H1 (cell line): Measurements from ENCODE around the gene PANX3. TPM values are rescaled to one million over a fixed set of nuclear protein-coding genes. Genes with fewer than 3 reads are reported as not detected.

Experiments used
- CTCF ChIA-PET: fragments of 300-600 bp; sonication (Branson Sonifier 250); formaldehyde crosslinking; loops from one replicate; lab custom pipeline; 2021; ENCODE audit not compliant: partially characterized antibody; lab: Charles Lee
- POLR2A ChIA-PET: fragments of 300-600 bp; sonication (Branson Sonifier 250); formaldehyde crosslinking; loops from one replicate; lab custom pipeline; 2021; ENCODE audit warnings: inconsistent platforms; ENCODE audit not compliant: partially characterized antibody; lab: Charles Lee
- DNase-seq, 2 experiments: peaks; one replicate each; pipeline versions ENCODE4 v3.0.0 to v3.0.0-alpha.2; 2010 to 2022; ENCODE audit warnings: low spot score in 2 of 2, low read depth in 1 of 2, mixed read lengths in 1 of 2
- FAIRE-seq: peaks from 2 replicates; lab custom pipeline; 2011; peaks lifted over from hg19 to GRCh38; lab: Jason Lieb, UNC
- H2AFZ ChIP-seq: 2 replicates; pipeline ENCODE4 v1.8.1; 2012; ENCODE audit warnings: low read length, inconsistent platforms
- H2AK5ac ChIP-seq: 2 replicates; pipeline ENCODE4 v1.6.1; 2013; ENCODE audit warnings: low read depth, low read length
- H2BK120ac ChIP-seq: replicated peaks from 2 replicates; pipeline ENCODE3; 2013; ENCODE audit warnings: low read depth, low read length, inconsistent platforms
- H2BK12ac ChIP-seq: 2 replicates; pipeline ENCODE4 v1.6.1; 2013; ENCODE audit warnings: low read depth, low read length
- H2BK15ac ChIP-seq: 2 replicates; pipeline ENCODE4 v1.6.1; 2013; ENCODE audit warnings: low read length
- H2BK20ac ChIP-seq: 2 replicates; pipeline ENCODE4 v1.6.1; 2013; ENCODE audit warnings: low read length
- H2BK5ac ChIP-seq: 2 replicates; pipeline ENCODE4 v1.6.1; 2013; ENCODE audit warnings: low read depth, low read length
- H3K14ac ChIP-seq: 2 replicates; pipeline ENCODE4 v1.6.1; 2013; ENCODE audit warnings: inconsistent platforms; ENCODE audit not compliant: insufficient read length
- H3K18ac ChIP-seq: 2 replicates; pipeline ENCODE4 v1.6.1; 2013; ENCODE audit warnings: low read length; ENCODE audit errors: extremely low read depth
- H3K23ac ChIP-seq: 2 replicates; pipeline ENCODE4 v1.6.1; 2013; ENCODE audit warnings: inconsistent platforms; ENCODE audit not compliant: insufficient read length
- H3K23me2 ChIP-seq: 2 replicates; pipeline ENCODE4 v1.6.1; 2013; ENCODE audit warnings: low read depth, low read length
- H3K27ac ChIP-seq: 2 replicates; pipeline ENCODE4 v1.6.1; 2011; ENCODE audit warnings: low read depth, low read length, inconsistent platforms
- H3K27me3 ChIP-seq, 4 experiments: replicated peaks in 1 of 4; 1 replicate in 1 of 4; 2 replicates in 3 of 4; pipeline versions ENCODE4 v1.6.1 to v1.8.1; 2011 to 2013; ENCODE audit warnings: low read length in 3 of 4, mild to moderate bottlenecking in 3 of 4, inconsistent platforms in 2 of 4, mixed read lengths in 2 of 4, moderate library complexity in 1 of 4; ENCODE audit not compliant: control insufficient read depth in 3 of 4, insufficient read depth in 3 of 4; ENCODE audit errors: extremely low read depth in 1 of 4
- H3K36me3 ChIP-seq, 4 experiments: 2 replicates each; pipeline versions ENCODE4 v1.6.1 to v1.8.1; 2011 to 2013; ENCODE audit warnings: mild to moderate bottlenecking in 4 of 4, low read length in 3 of 4, moderate library complexity in 2 of 4, control low read depth in 1 of 4, inconsistent platforms in 1 of 4; ENCODE audit not compliant: insufficient read depth in 4 of 4, control insufficient read depth in 2 of 4
- H3K4ac ChIP-seq: replicated peaks from 2 replicates; pipeline ENCODE3; 2013; ENCODE audit warnings: low read length, low read depth, mixed read lengths, inconsistent platforms; ENCODE audit not compliant: insufficient read length
- H3K4me1 ChIP-seq, 4 experiments: replicated peaks in 1 of 4; 1 replicate in 1 of 4; 2 replicates in 3 of 4; pipeline versions ENCODE4 v1.6.1 to v1.8.1; 2011 to 2013; ENCODE audit warnings: low read length in 3 of 4, inconsistent platforms in 2 of 4, mixed read lengths in 1 of 4; ENCODE audit not compliant: insufficient read depth in 4 of 4, control insufficient read depth in 3 of 4
- H3K4me2 ChIP-seq, 2 experiments: 2 replicates each; pipeline versions ENCODE4 v1.6.1 to v1.8.1; 2011 to 2013; ENCODE audit warnings: low read depth in 2 of 2, low read length in 2 of 2, control low read depth in 1 of 2, inconsistent platforms in 1 of 2, mild to moderate bottlenecking in 1 of 2; ENCODE audit not compliant: insufficient read depth in 1 of 2
- H3K4me3 ChIP-seq, 4 experiments: fragments of 200-600, 300-600 bp in 1 of 4; sonication (generic), shearing (Covaris generic), sonication (Bioruptor Twin) in 1 of 4; 2 replicates each; pipeline versions ENCODE4 v1.5.1 to v1.8.1; 2011 to 2016; ENCODE audit warnings: low read length in 4 of 4, low read depth in 3 of 4, control low read depth in 2 of 4, inconsistent platforms in 2 of 4, mild to moderate bottlenecking in 2 of 4, mixed read lengths in 1 of 4, moderate library complexity in 1 of 4; ENCODE audit not compliant: insufficient read depth in 2 of 4; ENCODE audit errors: extremely low read depth in 1 of 4
- H3K56ac ChIP-seq: replicated peaks from 2 replicates; pipeline ENCODE3; 2013; ENCODE audit warnings: low read depth, mild to moderate bottlenecking, mixed read lengths, low read length, inconsistent platforms; ENCODE audit not compliant: insufficient read length
- H3K79me1 ChIP-seq: 2 replicates; pipeline ENCODE4 v1.6.1; 2013; ENCODE audit warnings: low read depth, low read length, control low read depth
- H3K79me2 ChIP-seq, 2 experiments: 2 replicates each; pipeline versions ENCODE4 v1.6.1 to v1.8.1; 2012 to 2013; ENCODE audit warnings: low read length in 2 of 2, mild to moderate bottlenecking in 2 of 2, inconsistent platforms in 1 of 2; ENCODE audit not compliant: insufficient read depth in 2 of 2, control insufficient read depth in 1 of 2
- H3K9ac ChIP-seq, 4 experiments: replicated peaks in 1 of 4; 1 replicate in 1 of 4; 2 replicates in 3 of 4; pipeline versions ENCODE4 v1.6.1 to v1.8.1; 2011 to 2013; ENCODE audit warnings: low read depth in 3 of 4, low read length in 3 of 4, control low read depth in 2 of 4, mild to moderate bottlenecking in 2 of 4, moderate library complexity in 2 of 4, inconsistent platforms in 1 of 4; ENCODE audit errors: extremely low read depth in 1 of 4
- H3K9me3 ChIP-seq, 2 experiments: 2 replicates each; pipeline versions ENCODE4 v1.6.1 to v1.8.1; 2012 to 2013; ENCODE audit warnings: mild to moderate bottlenecking in 2 of 2, moderate library complexity in 2 of 2, control low read depth in 1 of 2, inconsistent platforms in 1 of 2, low read depth in 1 of 2, low read length in 1 of 2, mixed read lengths in 1 of 2; ENCODE audit not compliant: insufficient read depth in 2 of 2
- H4K20me1 ChIP-seq, 2 experiments: replicated peaks in 1 of 2; 2 replicates each; pipeline versions ENCODE3 to v1.8.1; 2011 to 2013; ENCODE audit warnings: inconsistent platforms in 2 of 2, low read length in 2 of 2, mild to moderate bottlenecking in 1 of 2; ENCODE audit not compliant: insufficient read depth in 2 of 2, control insufficient read depth in 1 of 2
- H4K5ac ChIP-seq: 2 replicates; pipeline ENCODE4 v1.6.1; 2013; ENCODE audit warnings: low read length, low read depth, mixed read lengths, inconsistent platforms; ENCODE audit not compliant: insufficient read length
- H4K8ac ChIP-seq: 2 replicates; pipeline ENCODE4 v1.8.0; 2013; ENCODE audit warnings: mild to moderate bottlenecking, moderate library complexity, low read length, inconsistent platforms; ENCODE audit not compliant: insufficient read depth; ENCODE audit errors: extremely low read depth
- H4K91ac ChIP-seq: replicated peaks from 2 replicates; pipeline ENCODE3; 2013; ENCODE audit warnings: low read length, mixed read lengths, inconsistent platforms; ENCODE audit not compliant: insufficient read length
- BRCA1 ChIP-seq: IDR thresholded peaks from 2 replicates; pipeline ENCODE4 v1.6.1; 2012; ENCODE audit warnings: low read depth, low read length, improper control_type of control experiment
- NRF1 ChIP-seq: IDR thresholded peaks from 2 replicates; pipeline ENCODE4 v1.6.1; 2011; ENCODE audit warnings: mild to moderate bottlenecking, low read depth, low read length, improper control_type of control experiment
- RNF2 ChIP-seq: fragments of 200-900, 300-1000 bp; sonication (generic); IDR thresholded peaks from 2 replicates; pipeline ENCODE4 v1.7.1; 2016; ENCODE audit warnings: borderline replicate concordance, low read depth, mild to moderate bottlenecking, antibody characterized with exemption, low read length; ENCODE audit not compliant: poor library complexity, severe bottlenecking; ENCODE audit errors: missing control alignments
- SAP30 ChIP-seq: fragments of 300-600 bp; sonication (generic); IDR thresholded peaks from 2 replicates; pipeline ENCODE4 v1.7.1; 2012; ENCODE audit warnings: low read length, moderate library complexity, mild to moderate bottlenecking, inconsistent platforms; ENCODE audit not compliant: insufficient read depth, insufficient replicate concordance
- SP2 ChIP-seq: IDR thresholded peaks from 2 replicates; pipeline ENCODE4 v1.6.1; 2012; ENCODE audit warnings: mild to moderate bottlenecking, low read length, inconsistent platforms
- SRF ChIP-seq: IDR thresholded peaks from 2 replicates; pipeline ENCODE4 v1.6.1; 2011; ENCODE audit warnings: mild to moderate bottlenecking, low read depth, low read length, moderate library complexity
- TAF1 ChIP-seq: IDR thresholded peaks from 2 replicates; pipeline ENCODE4 v1.6.1; 2011; ENCODE audit warnings: mild to moderate bottlenecking, low read depth, low read length
- TAF7 ChIP-seq: optimal IDR thresholded peaks from 2 replicates; pipeline ENCODE3; 2011; ENCODE audit warnings: low read depth, mild to moderate bottlenecking, inconsistent platforms, low read length, moderate library complexity, borderline replicate concordance
- TBP ChIP-seq: IDR thresholded peaks from 2 replicates; pipeline ENCODE4 v1.6.1; 2011; ENCODE audit warnings: low read depth, low read length, improper control_type of control experiment
- WGBS, 2 experiments: shearing (Covaris generic) in 1 of 2; methylation state at CpG; one replicate each; pipeline versions ENCODE4 v1.1.6 to v1.1.7; 2013 to 2015; ENCODE audit warnings: low lambda C conversion rate in 2 of 2, mixed read lengths in 2 of 2, inconsistent platforms in 1 of 2, low coverage in 1 of 2, missing lambda C conversion rate in 1 of 2; ENCODE audit not compliant: insufficient replicate concordance in 2 of 2, insufficient coverage in 1 of 2, insufficient read length in 1 of 2; ENCODE audit errors: extremely low coverage in 1 of 2, missing lambda C conversion rate in 1 of 2; 5-methylcytosine and 5-hydroxymethylcytosine counted together
- polyA plus RNA-seq, 7 experiments: library from polyadenylated mRNA; depleted of rRNA in 3 of 7; stranded (reverse) in 5 of 7; unstranded in 2 of 7; fragments of >200 nt in 5 of 7; fragments of 200-250 nt in 2 of 7; gene quantifications; 1 replicate in 5 of 7; 2 replicates in 1 of 7; 4 replicates in 1 of 7; pipeline versions ENCODE4 v1.2.1 to v1.2.3, GENCODE V29; 2011 to 2013; ENCODE audit warnings: missing spikeins in 2 of 7, mixed read lengths in 2 of 7
- total RNA-seq: library from RNA; stranded (reverse); fragmentation: NEBNext Ultra II Directional; extraction: Animal tissue kit (Norgen Biotek cat#: 25700); gene quantifications from 2 replicates; pipeline ENCODE4 v1.2.1, GENCODE V29; 2021

Gene PANX3
- total and polyA plus RNA-seq, 2 of the 8 experiments (the other 6 are each of a cell fraction or from before 2014, with no cell fraction given) = not detected

GRCh38 chr11:124605719-124606118, 5.5 kb upstream of the PANX3 start:
- TF ChIP-seq BRCA1 = no peak
- no peak for TF ChIP-seq SP2
- no peak for TF ChIP-seq NRF1
- no peak for TF ChIP-seq TBP
- TF ChIP-seq SAP30 = no peak
- TF ChIP-seq TAF1 = no peak
- no peak for TF ChIP-seq RNF2
- TF ChIP-seq SRF = no peak
- no peak for TF ChIP-seq TAF7
- TF ChIP-seq, all 59 proteins: peak for 0
- no peak overlapping the region for H2BK120ac ChIP-seq
- no peak overlapping the region for H3K56ac ChIP-seq
- no peaks in the 10 kb centered on the region for H3K9me3 ChIP-seq
- no peak overlapping the region for H3K14ac ChIP-seq
- no peak overlapping the region for H2AK5ac ChIP-seq
- no peak overlapping the region for H4K5ac ChIP-seq
- H3K27ac ChIP-seq = no peak overlapping the region
- no peak overlapping the region for H3K9ac ChIP-seq
- H4K8ac ChIP-seq = no peak overlapping the region
- no peak overlapping the region for H2BK20ac ChIP-seq
- no peak overlapping the region for H3K23ac ChIP-seq
- H3K4me2 ChIP-seq = no peak overlapping the region
- no peaks in the 10 kb centered on the region for H3K36me3 ChIP-seq
- no peaks in the 10 kb centered on the region for H3K79me2 ChIP-seq
- H3K4me1 ChIP-seq = no peaks in the 10 kb centered on the region; a peak in 1 of 7 replicates
- no peaks in the 10 kb centered on the region for H4K20me1 ChIP-seq
- no peak overlapping the region for H3K4me3 ChIP-seq
- H3K27me3 ChIP-seq = no peaks in the 10 kb centered on the region
- POLR2A ChIA-PET = no interaction called here
- CTCF ChIA-PET = interaction anchor here (1.0 kb wide), 1 partner anchor 203 kb away, joined by 3 read pairs; no protein-coding TSS in a partner anchor
- no peaks in the 10 kb centered on the region for H3K79me1 ChIP-seq
- no peak overlapping the region for H2BK15ac ChIP-seq
- 96% methylated on average over 3 of the region's 3 CpGs; no CpG with 5 or more reads in 1 of the 2 experiments for WGBS, 2 experiments
- no peak overlapping the region for H2BK5ac ChIP-seq
- H3K18ac ChIP-seq = no peak overlapping the region
- H3K23me2 ChIP-seq = no peaks in the 10 kb centered on the region
- no peak overlapping the region for H3K4ac ChIP-seq
- H2BK12ac ChIP-seq = no peak overlapping the region
- FAIRE-seq (no peak), DNase-seq (no peak)
- no peak overlapping the region for H2AFZ ChIP-seq
- no peak overlapping the region for H4K91ac ChIP-seq
